ENCODE measurements around the gene TOMM20L. TPM values are rescaled to one million over a fixed set of nuclear protein-coding genes. Genes with fewer than 3 reads are reported as not detected.
A peak's percentile ranks its signal among the peaks of the same experiment; 100 is the strongest.
"Not testable (repeated sequence)": the region's sequence is repeated elsewhere in the genome, so short reads cannot be mapped to it uniquely, and the experiment has no call there.

TOMM20L gene
- total RNA-seq, 1 donor from 2014 or later, result not detected

DNA sequence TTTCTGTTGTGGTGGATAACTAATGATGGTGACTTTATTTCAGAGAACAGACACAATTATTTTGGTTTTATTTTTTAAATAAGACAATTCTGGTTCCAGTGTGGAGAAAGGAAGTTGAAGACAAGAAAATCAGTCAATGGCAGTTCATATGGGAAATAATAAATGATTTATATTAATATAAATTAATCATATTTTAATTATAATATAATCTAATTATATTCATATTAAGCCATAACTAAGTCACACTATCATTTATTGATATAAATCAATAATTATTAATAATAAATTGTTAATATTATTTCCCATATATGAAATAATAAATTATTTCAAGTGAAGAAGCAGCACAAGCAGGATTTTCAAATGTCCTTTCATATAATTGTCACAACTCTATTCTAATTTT is 2.8 kb downstream of the TOMM20L start:
- H3K27me3 Mint-ChIP-seq, result peaks cover 2% of the 10 kb centered on the region
- H3K9me3 Mint-ChIP-seq, result no peaks in the 10 kb centered on the region
- H3K36me3 Mint-ChIP-seq (ENCODE audit: low read depth), result peaks cover 3% of the 10 kb centered on the region
- intact Hi-C loops (cut with micrococcal nuclease), result loop anchor here (5.0 kb wide), 1 partner anchor 66 kb away; no protein-coding TSS in a partner anchor
- H3K4me3 Mint-ChIP-seq, result no peak overlapping the region
- no peak overlapping the region for H3K27ac Mint-ChIP-seq
- no peak for DNase-seq
- H3K4me1 Mint-ChIP-seq, result peaks cover 8% of the 10 kb centered on the region

- Mint-ChIP-seq H3K27ac (no peak overlapping the region), H3K4me1 (peaks cover 8% of the 10 kb centered on the region), H3K4me3 (no peak overlapping the region), H3K9me3 (no peaks in the 10 kb centered on the region), H3K27me3 (no peaks in the 10 kb centered on the region), H3K36me3 (ENCODE audit: low read depth) (peaks cover 3% of the 10 kb centered on the region)
- DNase-seq, result no peak
- intact Hi-C loops (cut with micrococcal nuclease), result loop anchor here (5.0 kb wide), 1 partner anchor 67 kb away; no protein-coding TSS in a partner anchor
Observed at GRCh38 chr14:58398895-58399294, 3.2 kb downstream of the TOMM20L start.

DNA sequence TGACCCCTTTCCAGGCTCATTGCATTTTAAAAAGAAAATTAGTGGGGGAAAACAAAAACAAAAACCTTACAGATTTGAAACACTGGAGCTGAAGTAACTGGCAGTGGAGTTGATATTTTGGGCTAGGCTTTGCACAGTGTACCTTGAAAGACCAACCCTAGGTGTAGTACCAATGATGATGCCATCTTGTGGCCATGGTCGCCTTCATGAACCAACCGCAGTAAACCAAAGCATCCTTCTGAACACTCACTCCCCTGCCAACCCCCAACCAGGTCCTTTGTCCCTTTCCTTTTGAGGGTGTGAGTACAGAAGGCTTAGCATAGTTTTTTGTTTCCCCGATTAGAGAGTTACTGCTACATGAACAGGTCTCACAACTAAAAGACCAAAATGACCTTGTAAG is 5.9 kb downstream of the TOMM20L start:
- no peak for DNase-seq
- Mint-ChIP-seq H3K4me1 (peaks cover 2% of the 10 kb centered on the region), H3K27me3 (no peaks in the 10 kb centered on the region), H3K9me3 (no peaks in the 10 kb centered on the region), H3K36me3 (ENCODE audit: low read depth) (peaks cover 6% of the 10 kb centered on the region), H3K27ac (no peak overlapping the region), H3K4me3 (no peak overlapping the region)
- intact Hi-C loops (cut with micrococcal nuclease), result no loop called here

DNA sequence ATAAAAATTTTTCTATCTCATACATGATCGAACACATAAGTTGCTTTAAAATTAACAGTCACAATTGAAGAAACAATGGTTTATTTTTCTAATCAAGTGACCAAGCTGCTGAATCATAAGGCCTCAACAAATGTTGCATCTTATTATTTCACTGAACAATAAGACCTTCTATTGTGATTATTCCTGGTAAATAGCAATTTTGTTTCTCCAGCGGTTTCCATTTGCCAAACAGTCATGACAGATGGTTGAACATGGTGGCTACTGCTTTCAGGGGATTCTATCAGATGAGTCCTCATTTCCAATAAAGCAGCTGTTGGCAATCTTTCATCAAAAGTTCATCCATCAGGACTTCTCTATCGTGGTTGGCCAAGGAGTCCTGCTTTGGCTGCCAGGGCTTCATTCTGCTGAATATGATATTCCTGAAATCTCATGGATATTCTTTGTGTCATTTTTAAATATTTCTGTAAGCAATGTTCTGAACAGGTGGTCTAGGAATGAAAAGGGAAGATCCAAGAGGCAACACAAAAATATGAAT is 13.0 kb downstream of the TOMM20L start:
- no peak overlapping the region for H3K4me3 Mint-ChIP-seq
- intact Hi-C loops (cut with micrococcal nuclease), result no loop called here
- no peak overlapping the region for H3K27ac Mint-ChIP-seq
- H3K4me1 Mint-ChIP-seq, result no peaks in the 10 kb centered on the region
- no peaks in the 10 kb centered on the region for H3K9me3 Mint-ChIP-seq
- H3K36me3 Mint-ChIP-seq (ENCODE audit: low read depth), result peaks cover 41% of the 10 kb centered on the region
- H3K27me3 Mint-ChIP-seq, result no peaks in the 10 kb centered on the region
- no peak for DNase-seq

- Mint-ChIP-seq H3K36me3 (ENCODE audit: low read depth) (peaks cover 60% of the 10 kb centered on the region), H3K27me3 (no peaks in the 10 kb centered on the region), H3K27ac (no peak overlapping the region), H3K4me3 (no peak overlapping the region), H3K4me1 (peaks cover 18% of the 10 kb centered on the region), H3K9me3 (peaks cover 4% of the 10 kb centered on the region)
- DNase-seq, result no peak
- intact Hi-C loops (cut with micrococcal nuclease), result no loop called here
Observed at GRCh38 chr14:58414845-58415244, 19.1 kb downstream of the TOMM20L start.

DNA sequence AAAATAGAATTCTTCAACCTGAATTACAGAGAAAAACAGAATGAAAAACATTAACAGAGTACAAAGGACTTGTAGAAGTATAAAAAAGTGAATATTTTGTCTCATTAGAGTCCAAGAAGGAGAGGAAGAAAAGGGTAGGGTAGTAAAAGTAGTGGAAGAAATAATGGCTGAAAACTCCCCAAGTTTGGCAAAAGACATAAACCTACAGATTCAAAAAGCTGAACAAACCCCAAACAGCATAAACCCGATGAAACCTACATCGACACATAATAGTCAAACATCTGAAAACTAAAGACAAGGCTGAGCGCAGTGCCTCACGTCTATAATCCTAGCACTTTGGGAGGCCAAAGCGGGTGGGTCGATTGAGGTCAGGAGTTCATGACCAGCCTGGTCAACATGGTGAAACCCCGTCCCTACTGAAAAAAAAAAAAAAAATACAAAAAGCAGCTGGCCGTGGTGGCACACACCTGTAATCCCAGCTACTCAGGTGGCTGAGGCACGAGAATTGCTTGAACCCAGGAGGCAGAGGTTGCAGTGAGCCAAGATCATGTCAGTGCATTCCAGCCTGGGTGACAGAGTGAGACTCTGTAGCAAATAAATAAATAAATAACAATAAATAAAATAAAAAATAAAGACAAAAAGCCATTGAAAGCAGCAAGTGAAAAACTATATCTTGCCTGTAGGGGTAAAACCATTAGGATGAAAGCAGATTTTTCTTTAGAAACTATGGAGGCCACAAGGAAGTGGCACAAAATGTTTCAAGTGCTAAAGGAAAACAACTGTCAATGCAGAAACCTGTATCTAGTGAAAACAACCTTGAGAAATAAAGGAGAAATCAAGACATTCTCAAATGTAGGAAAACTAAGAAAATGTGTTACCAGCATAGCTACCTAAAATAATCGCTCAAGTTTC is 20.2 kb downstream of the TOMM20L start:
- no peaks in the 10 kb centered on the region for H3K27me3 Mint-ChIP-seq
- peaks cover 59% of the 10 kb centered on the region for H3K36me3 Mint-ChIP-seq (ENCODE audit: low read depth)
- intact Hi-C loops (cut with micrococcal nuclease), result no loop called here
- H3K4me1 Mint-ChIP-seq, result peaks cover 18% of the 10 kb centered on the region
- no peak overlapping the region for H3K27ac Mint-ChIP-seq
- no peak overlapping the region for H3K4me3 Mint-ChIP-seq
- DNase-seq, result no peak
- H3K9me3 Mint-ChIP-seq, result peaks cover 4% of the 10 kb centered on the region

- DNase-seq; intact Hi-C loops (cut with micrococcal nuclease); H3K4me3 Mint-ChIP-seq; H3K27ac Mint-ChIP-seq; H3K9me3 Mint-ChIP-seq; H3K27me3 Mint-ChIP-seq: not testable (repeated sequence)
- Mint-ChIP-seq H3K36me3 (ENCODE audit: low read depth) (peaks cover 60% of the 10 kb centered on the region), H3K4me1 (peaks cover 21% of the 10 kb centered on the region)
Observed at GRCh38 chr14:58416934-58417333, 21.2 kb downstream of the TOMM20L start.

- DNase-seq, result peak; percentile 87
- Mint-ChIP-seq H3K27ac (peak overlapping the region; percentile 94), H3K4me1 (peaks cover 31% of the 10 kb centered on the region), H3K27me3 (peaks cover 2% of the 10 kb centered on the region), H3K4me3 (peak overlapping the region; percentile 79), H3K9me3 (no peaks in the 10 kb centered on the region), H3K36me3 (ENCODE audit: low read depth) (peaks cover 30% of the 10 kb centered on the region)
- intact Hi-C loops (cut with micrococcal nuclease), result loop anchor here (1.0 to 5.0 kb wide), 7 partner anchors 30 to 1058 kb away; partner anchors contain the start of genes DAAM1, DACT1, JKAMP and L3HYPDH
Observed at GRCh38 chr14:58426670-58427280, 31.0 kb downstream of the TOMM20L start.

DNA sequence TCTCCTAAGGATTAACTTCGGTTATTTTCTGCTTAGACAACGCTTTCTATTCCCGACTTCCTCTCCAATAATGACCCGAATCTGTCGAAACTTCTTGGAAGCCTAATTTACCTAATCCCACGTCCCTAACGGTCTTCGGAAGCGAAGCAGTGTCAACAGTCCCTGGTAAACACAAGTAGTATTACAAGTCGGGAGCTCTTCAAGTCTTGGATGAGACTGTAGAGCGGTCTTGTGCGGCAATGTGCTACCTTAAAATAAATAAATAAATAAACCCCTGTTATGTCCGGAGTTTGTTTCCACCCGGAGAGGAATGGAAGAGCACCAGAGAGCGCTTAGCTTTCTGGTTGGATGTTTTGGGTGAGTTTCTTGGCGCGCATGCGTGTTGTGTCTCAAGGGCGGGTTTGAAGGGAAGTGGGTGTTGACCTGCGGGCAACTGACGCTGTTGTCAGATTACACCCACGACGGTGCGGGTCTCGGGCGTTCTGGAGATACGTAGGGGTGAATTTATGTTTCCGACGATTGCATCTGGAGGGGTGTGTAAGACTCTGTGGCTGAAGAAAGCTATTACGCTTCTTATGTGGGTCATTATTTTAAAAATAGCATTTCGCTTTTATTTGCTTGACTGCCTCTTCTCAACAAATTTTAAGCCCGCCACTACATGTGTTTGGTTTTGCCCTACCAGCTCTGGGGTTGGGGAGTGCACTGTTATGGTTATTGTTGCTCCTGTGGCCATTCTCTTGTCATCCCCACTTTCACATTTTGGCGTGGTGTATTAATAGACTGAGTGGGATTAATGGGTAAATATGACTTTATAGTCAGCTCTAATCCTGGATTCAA is 31.8 kb downstream of the TOMM20L start, which contains the start of the genes KIAA0586 and TIMM9:
TSS of gene KIAA0586 (plus strand) at position 439 of the 837 bp plus-strand sequence. CDS start 546 bp downstream, outside the sequence.
TSS of gene TIMM9 (minus strand) at position 251 of the 837 bp plus-strand sequence. CDS start 15,586 bp downstream, outside the sequence.
- peak within 1 kb of the TSS; percentile 79 for H3K4me3 Mint-ChIP-seq
- peaks cover 2% of the 10 kb centered on the region for H3K27me3 Mint-ChIP-seq
- no peaks in the 10 kb centered on the region for H3K9me3 Mint-ChIP-seq
- H3K27ac Mint-ChIP-seq, result peak within 1 kb of the TSS; percentile 94
- H3K4me1 Mint-ChIP-seq, result peaks cover 31% of the 10 kb centered on the region
- intact Hi-C loops (cut with micrococcal nuclease), result loop anchor here (1.0 to 5.0 kb wide), 7 partner anchors 31 to 1057 kb away; partner anchors contain the start of genes DAAM1, DACT1, JKAMP and L3HYPDH
- H3K36me3 Mint-ChIP-seq (ENCODE audit: low read depth), result peaks cover 26% of the 10 kb centered on the region
- peak; percentile 98 for DNase-seq

GRCh38 chr14:58428118-58428683 is 32.5 kb downstream of the TOMM20L start:
- intact Hi-C loops (cut with micrococcal nuclease), result loop anchor here (5.0 kb wide), 2 partner anchors 209 to 759 kb away; partner anchors contain the start of genes DAAM1 and DACT1
- Mint-ChIP-seq H3K4me1 (peaks cover 31% of the 10 kb centered on the region), H3K27me3 (peaks cover 2% of the 10 kb centered on the region), H3K4me3 (peak overlapping the region; percentile 79), H3K9me3 (no peaks in the 10 kb centered on the region), H3K27ac (peak overlapping the region; percentile 94), H3K36me3 (ENCODE audit: low read depth) (peaks cover 23% of the 10 kb centered on the region)
- DNase-seq, result peak; percentile 75

DNA sequence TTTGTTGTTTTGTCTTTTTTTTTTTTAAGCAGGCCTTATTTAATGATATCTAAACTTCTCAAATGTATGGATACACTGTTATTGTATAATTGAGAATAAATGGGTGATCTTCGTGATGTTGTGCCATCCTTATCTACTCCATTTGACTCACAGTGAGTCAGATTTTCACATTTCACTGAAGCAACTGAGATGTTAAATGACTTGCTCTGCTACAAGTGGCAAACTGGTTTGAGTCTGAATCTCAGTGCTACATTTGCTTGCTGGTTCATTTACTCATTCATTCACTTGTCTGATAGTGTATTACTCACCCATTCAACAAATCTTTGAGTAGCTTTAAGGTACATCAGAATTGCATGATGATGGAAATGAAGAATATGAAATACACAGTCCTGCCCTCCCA is 34.4 kb downstream of the TOMM20L start:
- no peak for DNase-seq
- peaks cover 25% of the 10 kb centered on the region for H3K36me3 Mint-ChIP-seq (ENCODE audit: low read depth)
- peaks cover 2% of the 10 kb centered on the region for H3K27me3 Mint-ChIP-seq
- H3K27ac Mint-ChIP-seq, result peak overlapping the region; percentile 16
- intact Hi-C loops (cut with micrococcal nuclease), result no loop called here
- no peaks in the 10 kb centered on the region for H3K9me3 Mint-ChIP-seq
- H3K4me3 Mint-ChIP-seq, result peak overlapping the region; percentile 27
- peaks cover 26% of the 10 kb centered on the region for H3K4me1 Mint-ChIP-seq

- H3K27me3 Mint-ChIP-seq, result no peaks in the 10 kb centered on the region
- intact Hi-C loops (cut with micrococcal nuclease), result no loop called here
Observed at GRCh38 chr14:58439476-58439875, 43.7 kb downstream of the TOMM20L start.

DNA sequence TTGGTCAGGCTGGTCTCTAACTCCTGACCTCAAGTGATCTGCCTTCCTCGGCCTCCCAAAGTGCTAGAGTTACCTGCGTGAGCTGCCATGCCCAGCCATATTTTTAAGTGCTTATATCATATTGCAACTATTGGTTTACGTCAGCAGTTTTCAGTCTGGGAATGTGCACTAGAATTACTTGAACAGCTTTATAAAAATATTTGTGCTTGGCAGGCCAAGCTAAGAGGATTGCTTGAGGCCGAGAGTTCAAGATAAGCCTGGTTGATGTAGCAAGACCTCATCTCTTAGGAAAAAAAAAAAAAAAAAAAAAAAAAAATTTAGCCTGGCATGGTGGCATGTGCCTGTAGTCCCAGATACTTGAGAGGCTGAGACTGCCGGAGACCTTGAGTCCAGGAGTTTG is 48.9 kb downstream of the TOMM20L start:
- Mint-ChIP-seq H3K9me3 (no peaks in the 10 kb centered on the region), H3K27ac (no peak overlapping the region), H3K4me3 (no peak overlapping the region), H3K27me3 (no peaks in the 10 kb centered on the region), H3K36me3 (ENCODE audit: low read depth) (peaks cover 23% of the 10 kb centered on the region), H3K4me1 (no peaks in the 10 kb centered on the region)
- no peak for DNase-seq
- intact Hi-C loops (cut with micrococcal nuclease), result no loop called here

More at GRCh38 chr14:58439476-58439875, 43.7 kb downstream of the TOMM20L start:
- H3K27ac Mint-ChIP-seq, result no peak overlapping the region
- no peak overlapping the region for H3K4me3 Mint-ChIP-seq
- H3K9me3 Mint-ChIP-seq, result no peaks in the 10 kb centered on the region
- DNase-seq, result no peak
- H3K36me3 Mint-ChIP-seq (ENCODE audit: low read depth), result peaks cover 31% of the 10 kb centered on the region
- peaks cover 5% of the 10 kb centered on the region for H3K4me1 Mint-ChIP-seq
